ENCODE results near the gene PSTPIP1. TPM values are rescaled to one million over a fixed set of nuclear protein-coding genes. Genes with fewer than 3 reads are reported as not detected.

Gene PSTPIP1
- total and polyA plus RNA-seq, 2 of the 4 experiments (the other 2 are of a cell fraction) = 0.36 to 1.1 TPM

- DNase-seq (no peak), ATAC-seq (ENCODE audit: low read depth) (no peak)
- Histone ChIP-seq H2AK9ac (replicated peaks; ENCODE audit: low read depth, low read length, poor library complexity) (no peak overlapping the region), H3K4me1 (ENCODE audit: control insufficient read depth, insufficient read depth, low read length) (no peaks in the 10 kb centered on the region), H3K4me2 (ENCODE audit: low read depth, low read length) (no peak overlapping the region), H3K9me1 (ENCODE audit: insufficient read depth, low read length) (no peaks in the 10 kb centered on the region), H2BK120ac (ENCODE audit: low read depth, low read length) (no peak overlapping the region), H4K5ac (ENCODE audit: low read depth, low read length) (no peak overlapping the region), H4K91ac (ENCODE audit: insufficient read depth, low read depth, low read length) (no peak overlapping the region), H2BK20ac (ENCODE audit: low read depth, low read length) (no peak overlapping the region), H3K4ac (ENCODE audit: low read depth, low read length) (no peak overlapping the region), H3K4me3 (ENCODE audit: insufficient read depth, low read depth, low read length) (no peak overlapping the region), H2BK15ac (ENCODE audit: low read depth, low read length) (no peak overlapping the region), H3K79me1 (ENCODE audit: low read depth in 1 of 2, low read length in 2 of 2) (no peaks in the 10 kb centered on the region), H2AK5ac (ENCODE audit: low read depth, low read length) (no peak overlapping the region), H2BK5ac (ENCODE audit: low read depth, low read length, poor library complexity, severe bottlenecking) (no peak overlapping the region), H4K8ac (ENCODE audit: low read depth in 2 of 2, low read length in 2 of 2) (no peak overlapping the region), H3K18ac (ENCODE audit: low read depth, low read length) (no peak overlapping the region), H3K27ac (ENCODE audit: insufficient read depth, low read length) (no peak overlapping the region), H3K36me3 (ENCODE audit: control insufficient read depth, insufficient read depth, low read length) (no peaks in the 10 kb centered on the region), H3K9me3 (ENCODE audit: control insufficient read depth, insufficient read depth, low read length) (0 out of 2 replicates have a peak, but pooled peaks cover 5% of the 10 kb centered on the region), H4K20me1 (ENCODE audit: insufficient read depth, low read length) (no peaks in the 10 kb centered on the region), H3K14ac (replicated peaks; ENCODE audit: low read depth, low read length) (no peak overlapping the region), H3K9ac (ENCODE audit: low read depth, low read length) (no peak overlapping the region), H3K56ac (ENCODE audit: extremely low read depth, insufficient read depth, low read length) (no peak overlapping the region), H3K27me3 (ENCODE audit: control insufficient read depth, insufficient read depth, low read length) (peaks cover 37% of the 10 kb centered on the region), H2AFZ (replicated peaks; ENCODE audit: low read length, poor library complexity) (no peak overlapping the region), H3K23ac (ENCODE audit: low read depth, low read length) (no peak overlapping the region)
- no TSS peak for BruUV-seq (replicated peaks)
- in situ Hi-C loops (cut with MboI; ENCODE audit: low sequenced_read_pairs) = no loop called here
- dilution Hi-C loops (cut with HindIII; ENCODE audit: low sequenced_read_pairs, unreplicated experiment) = no loop called here
- CTCF ChIA-PET = no interaction called here
- POLR2A ChIA-PET (ENCODE audit: unreplicated experiment) = no interaction called here
- TF ChIP-seq POLR2A (IDR thresholded peaks at IDR 0.05; ENCODE audit: low read depth, low read length) = no peak
- TF ChIP-seq BHLHE40 (IDR thresholded peaks at IDR 0.05; ENCODE audit: low read depth, low read length) = no peak
- TF ChIP-seq MXI1 (IDR thresholded peaks at IDR 0.05; ENCODE audit: borderline replicate concordance, low read depth, low read length) = no peak
- no peak for TF ChIP-seq USF2 (IDR thresholded peaks at IDR 0.05; ENCODE audit: low read depth, low read length)
- TF ChIP-seq FOS (IDR thresholded peaks at IDR 0.05; ENCODE audit: low read depth, low read length) = no peak
- TF ChIP-seq RAD21 (IDR thresholded peaks at IDR 0.05; ENCODE audit: low read length) = no peak
- no peak for TF ChIP-seq CEBPB (IDR thresholded peaks at IDR 0.05; ENCODE audit: low read depth, low read length)
- no peak for TF ChIP-seq SMC3 (IDR thresholded peaks at IDR 0.05; ENCODE audit: low read depth, low read length)
- TF ChIP-seq ELK1 (IDR thresholded peaks at IDR 0.05; ENCODE audit: borderline replicate concordance, low read depth, low read length) = no peak
- TF ChIP-seq MAFK (IDR thresholded peaks at IDR 0.05; ENCODE audit: low read depth, low read length) = no peak
- no peak for TF ChIP-seq CHD1 (IDR thresholded peaks at IDR 0.05; ENCODE audit: low read depth, low read length)
- no peak for TF ChIP-seq RFX5 (IDR thresholded peaks at IDR 0.05; ENCODE audit: low read depth, low read length)
- TF ChIP-seq CTCF (conservative IDR thresholded peaks at IDR 0.05; ENCODE audit: low read depth, low read length) = no peak
- TF ChIP-seq MAZ (IDR thresholded peaks at IDR 0.05; ENCODE audit: borderline replicate concordance, low read depth, low read length) = no peak
- TF ChIP-seq NFE2L2 (IDR thresholded peaks at IDR 0.05; ENCODE audit: low read depth, low read length) = no peak
- TF ChIP-seq RCOR1 (IDR thresholded peaks at IDR 0.05; ENCODE audit: insufficient replicate concordance, low read length) = no peak
- intact Hi-C loops (cut with micrococcal nuclease) = no loop called here
- no CpG with 5 or more reads among the region's 1 CpG for WGBS, 2 experiments (ENCODE audit: extremely low coverage in 2 of 2, insufficient read length in 1 of 2)
These were observed 18.8 kb upstream of the PSTPIP1 start for GRCh38 chr15:76976141-76976540.
